GM12864 (cell line): ENCODE results near the gene MATR3.
"Not testable (repeated sequence)": the region's sequence is repeated elsewhere in the genome, so short reads cannot be mapped to it uniquely, and the experiment has no call there.

ENCODE experiments used
- DNase-seq: peaks from one replicate; pipeline ENCODE4 v3.0.0-alpha.2; 2011; ENCODE audit warnings: low read depth
- H3K4me3 ChIP-seq: 2 replicates; pipeline ENCODE4 v1.5.1; 2011; ENCODE audit warnings: mild to moderate bottlenecking, low read depth, low read length, control low read depth
- TF ChIP-seq, protein P1 (sequence below): IDR thresholded peaks from 2 replicates; pipeline ENCODE4 v1.5.1; 2011; ENCODE audit warnings: low read depth, mild to moderate bottlenecking, moderate library complexity, low read length, control low read depth, inconsistent platforms; ENCODE audit errors: missing control alignments

Gene MATR3

GRCh38 chr5:139335811-139336210 lies 42.3 kb downstream of the MATR3 start:
- no peak overlapping the region for H3K4me3 ChIP-seq
- no peak for DNase-seq
- TF ChIP-seq, protein P1, sequence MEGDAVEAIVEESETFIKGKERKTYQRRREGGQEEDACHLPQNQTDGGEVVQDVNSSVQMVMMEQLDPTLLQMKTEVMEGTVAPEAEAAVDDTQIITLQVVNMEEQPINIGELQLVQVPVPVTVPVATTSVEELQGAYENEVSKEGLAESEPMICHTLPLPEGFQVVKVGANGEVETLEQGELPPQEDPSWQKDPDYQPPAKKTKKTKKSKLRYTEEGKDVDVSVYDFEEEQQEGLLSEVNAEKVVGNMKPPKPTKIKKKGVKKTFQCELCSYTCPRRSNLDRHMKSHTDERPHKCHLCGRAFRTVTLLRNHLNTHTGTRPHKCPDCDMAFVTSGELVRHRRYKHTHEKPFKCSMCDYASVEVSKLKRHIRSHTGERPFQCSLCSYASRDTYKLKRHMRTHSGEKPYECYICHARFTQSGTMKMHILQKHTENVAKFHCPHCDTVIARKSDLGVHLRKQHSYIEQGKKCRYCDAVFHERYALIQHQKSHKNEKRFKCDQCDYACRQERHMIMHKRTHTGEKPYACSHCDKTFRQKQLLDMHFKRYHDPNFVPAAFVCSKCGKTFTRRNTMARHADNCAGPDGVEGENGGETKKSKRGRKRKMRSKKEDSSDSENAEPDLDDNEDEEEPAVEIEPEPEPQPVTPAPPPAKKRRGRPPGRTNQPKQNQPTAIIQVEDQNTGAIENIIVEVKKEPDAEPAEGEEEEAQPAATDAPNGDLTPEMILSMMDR = no peak

DNA sequence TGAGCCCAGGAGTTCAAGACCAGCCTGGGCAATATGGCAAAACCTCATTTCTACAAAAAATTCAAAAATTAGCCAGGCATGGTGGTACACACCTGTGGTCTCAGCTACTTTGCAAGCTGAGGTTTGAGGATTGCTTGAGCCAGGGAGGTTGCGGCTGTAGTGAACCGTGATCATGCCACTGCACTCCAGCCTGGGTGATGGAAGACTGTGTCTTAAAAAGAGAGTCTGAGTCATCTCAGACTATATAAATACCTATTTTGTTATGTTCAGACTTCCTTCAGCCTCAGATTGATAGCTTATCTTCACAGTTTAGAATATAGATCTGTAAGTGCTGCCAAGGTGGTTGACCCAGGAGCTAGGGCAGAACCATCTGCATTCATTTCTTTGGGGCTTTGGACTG lies 46.5 kb downstream of the MATR3 start:
- TF ChIP-seq, protein P1 = no peak
- DNase-seq = no peak

GRCh38 chr5:139341187-139341688 lies 47.7 kb downstream of the MATR3 start:
- peak overlapping the region; percentile 93 for H3K4me3 ChIP-seq
- TF ChIP-seq, protein P1 = no peak
- no peak for DNase-seq

More for the DNA sequence above, 46.5 kb downstream of the MATR3 start:
- H3K4me3 ChIP-seq = no peak overlapping the region

- peak; percentile 91 for DNase-seq
These were observed 48.3 kb downstream of the MATR3 start, which contains the start of gene PAIP2 for GRCh38 chr5:139341689-139342422. Gene PAIP2 (plus strand): TSS chr5:139341854. CDS start chr5:139363785, 21,931 bp downstream.

GRCh38 chr5:139342423-139342723 lies 48.8 kb downstream of the MATR3 start:
- peak overlapping the region; percentile 93 for H3K4me3 ChIP-seq
- DNase-seq = no peak
- TF ChIP-seq, protein P1 = no peak

More at GRCh38 chr5:139341689-139342422, 48.3 kb downstream of the MATR3 start, which contains the start of gene PAIP2:
- TF ChIP-seq, protein P1 = peak; percentile 77
- peak within 1 kb of the TSS; percentile 93 for H3K4me3 ChIP-seq

DNA sequence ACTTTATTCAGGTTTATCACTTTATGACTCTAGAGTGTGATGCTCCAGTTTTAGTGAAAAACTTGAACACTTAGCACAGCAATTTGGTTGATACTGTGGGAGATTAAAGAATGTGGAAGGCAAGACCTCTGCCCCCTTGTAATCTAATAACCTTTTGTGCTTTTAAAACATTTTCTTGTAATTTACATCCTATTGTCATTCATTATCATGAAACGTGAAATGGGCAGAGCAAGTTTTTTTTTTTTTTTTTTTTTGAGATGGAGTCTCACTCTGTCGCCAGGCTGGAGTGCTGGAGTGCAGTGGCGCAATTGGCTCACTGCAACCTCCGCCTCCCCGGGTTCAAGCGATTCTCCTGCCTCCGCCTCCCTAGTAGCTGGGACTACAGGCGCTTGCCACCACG lies 49.9 kb downstream of the MATR3 start:
- TF ChIP-seq, protein P1 = no peak
- peak overlapping the region; percentile 93; the same call in 1 of the 2 replicates for H3K4me3 ChIP-seq
- no peak for DNase-seq

DNA sequence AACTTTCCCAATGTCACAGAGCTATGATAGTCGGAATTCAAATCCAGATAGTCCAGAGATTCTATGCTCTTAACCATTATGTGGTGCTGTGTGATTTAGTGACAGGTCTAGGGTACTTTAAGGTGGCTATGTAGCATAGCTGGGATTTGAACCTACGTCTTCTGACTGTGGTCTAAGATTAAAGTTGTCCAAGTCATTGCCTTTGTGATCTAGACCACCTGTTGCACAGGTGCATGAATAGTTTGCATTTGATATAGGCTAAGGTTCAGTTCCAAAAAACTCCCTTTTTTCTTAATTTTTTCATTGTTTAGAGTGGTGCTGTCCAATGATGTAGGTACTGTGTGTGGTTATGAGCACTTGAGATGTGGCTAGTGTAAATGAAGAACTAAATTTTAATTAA lies 50.6 kb downstream of the MATR3 start:
- no peak for DNase-seq
- no peak overlapping the region for H3K4me3 ChIP-seq

GRCh38 chr5:139345442-139345841 lies 51.9 kb downstream of the MATR3 start:
- not testable (repeated sequence) for H3K4me3 ChIP-seq

More for the DNA sequence above, 50.6 kb downstream of the MATR3 start:
- TF ChIP-seq, protein P1 = no peak

DNA sequence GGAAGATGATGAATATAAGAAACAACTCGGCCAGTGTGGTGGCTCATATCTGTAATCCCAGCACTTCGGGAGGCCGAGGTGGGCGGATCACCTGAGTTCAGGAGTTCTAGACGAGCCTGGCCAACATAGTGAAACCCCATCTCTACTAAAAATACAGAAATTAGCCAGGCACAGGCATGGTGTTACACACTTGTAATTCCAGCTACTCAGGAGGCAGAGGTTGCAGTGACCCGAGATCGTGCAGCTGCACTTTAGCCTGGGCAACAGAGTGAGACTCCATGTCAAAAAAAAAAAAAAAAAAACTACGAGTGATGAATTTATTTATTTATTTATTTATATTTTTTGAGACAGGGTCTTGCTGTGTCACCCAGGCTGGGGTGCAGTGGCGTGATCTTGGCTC lies 54.3 kb downstream of the MATR3 start:
- DNase-seq, H3K4me3 ChIP-seq: not testable (repeated sequence)

More at GRCh38 chr5:139345442-139345841, 51.9 kb downstream of the MATR3 start:
- not testable (repeated sequence) for DNase-seq
